AG09309 (cell line): ENCODE measurements around the gene KCTD6.

Source experiments
- DNase-seq: peaks from one replicate; pipeline ENCODE4 v3.0.0-alpha.2; 2010; ENCODE audit warnings: low read depth
- H3K4me3 ChIP-seq: 2 replicates; pipeline ENCODE4 v1.5.1; 2011; ENCODE audit warnings: mild to moderate bottlenecking, low read depth, low read length, moderate library complexity; ENCODE audit not compliant: control insufficient read depth
- CTCF ChIP-seq: IDR thresholded peaks from 2 replicates; pipeline ENCODE4 v1.5.1; 2011; ENCODE audit warnings: mild to moderate bottlenecking, low read depth, low read length, inconsistent platforms; ENCODE audit not compliant: insufficient read depth, control insufficient read depth; ENCODE audit errors: missing control alignments

KCTD6 gene

GRCh38 chr3:58494107-58494506, 2.2 kb downstream of the KCTD6 start:
- H3K4me3 ChIP-seq: no peak overlapping the region
- DNase-seq: no peak
- no peak for TF ChIP-seq CTCF

DNA sequence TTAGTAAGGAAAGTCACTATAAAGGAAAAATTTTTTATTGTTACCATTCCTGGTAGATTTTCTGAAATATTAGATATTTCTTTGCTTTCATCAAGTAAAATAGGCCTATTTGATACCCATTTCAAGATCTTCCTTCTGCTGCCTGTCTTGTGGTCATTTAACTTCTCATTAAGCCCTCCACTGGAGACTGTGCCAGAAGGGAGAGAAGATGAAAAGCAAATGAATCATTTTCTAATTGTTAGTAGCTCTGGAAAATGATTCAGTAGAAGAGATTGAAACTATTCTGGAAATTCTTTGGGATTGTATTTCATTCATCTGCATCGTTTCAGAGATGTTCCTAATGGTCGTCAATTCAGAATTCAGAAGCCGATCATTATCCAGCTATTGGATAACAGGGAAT, 3.2 kb downstream of the KCTD6 start:
- no peak for TF ChIP-seq CTCF
- no peak overlapping the region for H3K4me3 ChIP-seq
- no peak for DNase-seq

- no peak overlapping the region for H3K4me3 ChIP-seq
- DNase-seq: no peak
- no peak for TF ChIP-seq CTCF
Observed at GRCh38 chr3:58496206-58496857, 4.4 kb downstream of the KCTD6 start.

GRCh38 chr3:58497097-58497496, 5.2 kb downstream of the KCTD6 start:
- no peak for TF ChIP-seq CTCF
- no peak for DNase-seq
- no peak overlapping the region for H3K4me3 ChIP-seq

GRCh38 chr3:58502872-58503271, 11.0 kb downstream of the KCTD6 start:
- H3K4me3 ChIP-seq: no peak overlapping the region
- DNase-seq: no peak
- TF ChIP-seq CTCF: no peak

GRCh38 chr3:58507356-58508078, 15.6 kb downstream of the KCTD6 start:
- no peak overlapping the region for H3K4me3 ChIP-seq
- no peak for TF ChIP-seq CTCF
- DNase-seq: no peak
